H1 (cell line): ENCODE results near the gene OR5AU1. TPM values are rescaled to one million over a fixed set of nuclear protein-coding genes. Genes with fewer than 3 reads are reported as not detected.
A peak's percentile ranks its signal among the peaks of the same experiment; 100 is the strongest.

ENCODE experiments used
- CTCF ChIA-PET: fragments of 300-600 bp; sonication (Branson Sonifier 250); formaldehyde crosslinking; loops from one replicate; lab custom pipeline; 2021; ENCODE audit not compliant: partially characterized antibody; lab: Charles Lee
- POLR2A ChIA-PET: fragments of 300-600 bp; sonication (Branson Sonifier 250); formaldehyde crosslinking; loops from one replicate; lab custom pipeline; 2021; ENCODE audit warnings: inconsistent platforms; ENCODE audit not compliant: partially characterized antibody; lab: Charles Lee
- DNase-seq, 2 experiments: peaks; one replicate each; pipeline versions ENCODE4 v3.0.0 to v3.0.0-alpha.2; 2010 to 2022; ENCODE audit warnings: low spot score in 2 of 2, low read depth in 1 of 2, mixed read lengths in 1 of 2
- FAIRE-seq: peaks from 2 replicates; lab custom pipeline; 2011; peaks lifted over from hg19 to GRCh38; lab: Jason Lieb, UNC
- H2AFZ ChIP-seq: 2 replicates; pipeline ENCODE4 v1.8.1; 2012; ENCODE audit warnings: low read length, inconsistent platforms
- H2AK5ac ChIP-seq: 2 replicates; pipeline ENCODE4 v1.6.1; 2013; ENCODE audit warnings: low read depth, low read length
- H2BK120ac ChIP-seq: replicated peaks from 2 replicates; pipeline ENCODE3; 2013; ENCODE audit warnings: low read depth, low read length, inconsistent platforms
- H2BK12ac ChIP-seq: 2 replicates; pipeline ENCODE4 v1.6.1; 2013; ENCODE audit warnings: low read depth, low read length
- H2BK15ac ChIP-seq: 2 replicates; pipeline ENCODE4 v1.6.1; 2013; ENCODE audit warnings: low read length
- H2BK20ac ChIP-seq: 2 replicates; pipeline ENCODE4 v1.6.1; 2013; ENCODE audit warnings: low read length
- H2BK5ac ChIP-seq: 2 replicates; pipeline ENCODE4 v1.6.1; 2013; ENCODE audit warnings: low read depth, low read length
- H3K14ac ChIP-seq: 2 replicates; pipeline ENCODE4 v1.6.1; 2013; ENCODE audit warnings: inconsistent platforms; ENCODE audit not compliant: insufficient read length
- H3K18ac ChIP-seq: 2 replicates; pipeline ENCODE4 v1.6.1; 2013; ENCODE audit warnings: low read length; ENCODE audit errors: extremely low read depth
- H3K23ac ChIP-seq: 2 replicates; pipeline ENCODE4 v1.6.1; 2013; ENCODE audit warnings: inconsistent platforms; ENCODE audit not compliant: insufficient read length
- H3K23me2 ChIP-seq: 2 replicates; pipeline ENCODE4 v1.6.1; 2013; ENCODE audit warnings: low read depth, low read length
- H3K27ac ChIP-seq: 2 replicates; pipeline ENCODE4 v1.6.1; 2011; ENCODE audit warnings: low read depth, low read length, inconsistent platforms
- H3K27me3 ChIP-seq, 4 experiments: replicated peaks in 1 of 4; 1 replicate in 1 of 4; 2 replicates in 3 of 4; pipeline versions ENCODE4 v1.6.1 to v1.8.1; 2011 to 2013; ENCODE audit warnings: low read length in 3 of 4, mild to moderate bottlenecking in 3 of 4, inconsistent platforms in 2 of 4, mixed read lengths in 2 of 4, moderate library complexity in 1 of 4; ENCODE audit not compliant: control insufficient read depth in 3 of 4, insufficient read depth in 3 of 4; ENCODE audit errors: extremely low read depth in 1 of 4
- H3K36me3 ChIP-seq, 4 experiments: 2 replicates each; pipeline versions ENCODE4 v1.6.1 to v1.8.1; 2011 to 2013; ENCODE audit warnings: mild to moderate bottlenecking in 4 of 4, low read length in 3 of 4, moderate library complexity in 2 of 4, control low read depth in 1 of 4, inconsistent platforms in 1 of 4; ENCODE audit not compliant: insufficient read depth in 4 of 4, control insufficient read depth in 2 of 4
- H3K4ac ChIP-seq: replicated peaks from 2 replicates; pipeline ENCODE3; 2013; ENCODE audit warnings: low read length, low read depth, mixed read lengths, inconsistent platforms; ENCODE audit not compliant: insufficient read length
- H3K4me1 ChIP-seq, 4 experiments: replicated peaks in 1 of 4; 1 replicate in 1 of 4; 2 replicates in 3 of 4; pipeline versions ENCODE4 v1.6.1 to v1.8.1; 2011 to 2013; ENCODE audit warnings: low read length in 3 of 4, inconsistent platforms in 2 of 4, mixed read lengths in 1 of 4; ENCODE audit not compliant: insufficient read depth in 4 of 4, control insufficient read depth in 3 of 4
- H3K4me2 ChIP-seq, 2 experiments: 2 replicates each; pipeline versions ENCODE4 v1.6.1 to v1.8.1; 2011 to 2013; ENCODE audit warnings: low read depth in 2 of 2, low read length in 2 of 2, control low read depth in 1 of 2, inconsistent platforms in 1 of 2, mild to moderate bottlenecking in 1 of 2; ENCODE audit not compliant: insufficient read depth in 1 of 2
- H3K4me3 ChIP-seq, 4 experiments: fragments of 200-600, 300-600 bp in 1 of 4; sonication (generic), shearing (Covaris generic), sonication (Bioruptor Twin) in 1 of 4; 2 replicates each; pipeline versions ENCODE4 v1.5.1 to v1.8.1; 2011 to 2016; ENCODE audit warnings: low read length in 4 of 4, low read depth in 3 of 4, control low read depth in 2 of 4, inconsistent platforms in 2 of 4, mild to moderate bottlenecking in 2 of 4, mixed read lengths in 1 of 4, moderate library complexity in 1 of 4; ENCODE audit not compliant: insufficient read depth in 2 of 4; ENCODE audit errors: extremely low read depth in 1 of 4
- H3K56ac ChIP-seq: replicated peaks from 2 replicates; pipeline ENCODE3; 2013; ENCODE audit warnings: low read depth, mild to moderate bottlenecking, mixed read lengths, low read length, inconsistent platforms; ENCODE audit not compliant: insufficient read length
- H3K79me1 ChIP-seq: 2 replicates; pipeline ENCODE4 v1.6.1; 2013; ENCODE audit warnings: low read depth, low read length, control low read depth
- H3K79me2 ChIP-seq, 2 experiments: 2 replicates each; pipeline versions ENCODE4 v1.6.1 to v1.8.1; 2012 to 2013; ENCODE audit warnings: low read length in 2 of 2, mild to moderate bottlenecking in 2 of 2, inconsistent platforms in 1 of 2; ENCODE audit not compliant: insufficient read depth in 2 of 2, control insufficient read depth in 1 of 2
- H3K9ac ChIP-seq, 4 experiments: replicated peaks in 1 of 4; 1 replicate in 1 of 4; 2 replicates in 3 of 4; pipeline versions ENCODE4 v1.6.1 to v1.8.1; 2011 to 2013; ENCODE audit warnings: low read depth in 3 of 4, low read length in 3 of 4, control low read depth in 2 of 4, mild to moderate bottlenecking in 2 of 4, moderate library complexity in 2 of 4, inconsistent platforms in 1 of 4; ENCODE audit errors: extremely low read depth in 1 of 4
- H3K9me3 ChIP-seq, 2 experiments: 2 replicates each; pipeline versions ENCODE4 v1.6.1 to v1.8.1; 2012 to 2013; ENCODE audit warnings: mild to moderate bottlenecking in 2 of 2, moderate library complexity in 2 of 2, control low read depth in 1 of 2, inconsistent platforms in 1 of 2, low read depth in 1 of 2, low read length in 1 of 2, mixed read lengths in 1 of 2; ENCODE audit not compliant: insufficient read depth in 2 of 2
- H4K20me1 ChIP-seq, 2 experiments: replicated peaks in 1 of 2; 2 replicates each; pipeline versions ENCODE3 to v1.8.1; 2011 to 2013; ENCODE audit warnings: inconsistent platforms in 2 of 2, low read length in 2 of 2, mild to moderate bottlenecking in 1 of 2; ENCODE audit not compliant: insufficient read depth in 2 of 2, control insufficient read depth in 1 of 2
- H4K5ac ChIP-seq: 2 replicates; pipeline ENCODE4 v1.6.1; 2013; ENCODE audit warnings: low read length, low read depth, mixed read lengths, inconsistent platforms; ENCODE audit not compliant: insufficient read length
- H4K8ac ChIP-seq: 2 replicates; pipeline ENCODE4 v1.8.0; 2013; ENCODE audit warnings: mild to moderate bottlenecking, moderate library complexity, low read length, inconsistent platforms; ENCODE audit not compliant: insufficient read depth; ENCODE audit errors: extremely low read depth
- H4K91ac ChIP-seq: replicated peaks from 2 replicates; pipeline ENCODE3; 2013; ENCODE audit warnings: low read length, mixed read lengths, inconsistent platforms; ENCODE audit not compliant: insufficient read length
- ATF3 ChIP-seq: IDR thresholded peaks from 2 replicates; pipeline ENCODE4 v1.6.1; 2011; ENCODE audit warnings: low read depth, mild to moderate bottlenecking, low read length; ENCODE audit not compliant: insufficient read depth
- CBX8 ChIP-seq: fragments of 300-800, 300-1000 bp; sonication (generic); IDR thresholded peaks from 2 replicates; pipeline ENCODE4 v1.7.1; 2016; ENCODE audit warnings: low read depth, low read length, borderline replicate concordance
- GABPA ChIP-seq: IDR thresholded peaks from 2 replicates; pipeline ENCODE4 v1.6.1; 2011; ENCODE audit warnings: mild to moderate bottlenecking, low read length, moderate library complexity, borderline replicate concordance; ENCODE audit not compliant: insufficient read depth
- MAX ChIP-seq: IDR thresholded peaks from 2 replicates; pipeline ENCODE4 v1.6.1; 2012; ENCODE audit warnings: inconsistent platforms
- PHF8 ChIP-seq: fragments of 200-600 bp; sonication (generic); conservative IDR thresholded peaks from 2 replicates; pipeline ENCODE4 v1.7.1; 2012; ENCODE audit warnings: low read depth, mild to moderate bottlenecking, inconsistent platforms, low read length, moderate library complexity
- SIX5 ChIP-seq: IDR thresholded peaks from 2 replicates; pipeline ENCODE4 v1.6.1; 2011; ENCODE audit warnings: mild to moderate bottlenecking, low read depth, low read length
- WGBS, 2 experiments: shearing (Covaris generic) in 1 of 2; methylation state at CpG; one replicate each; pipeline versions ENCODE4 v1.1.6 to v1.1.7; 2013 to 2015; ENCODE audit warnings: low lambda C conversion rate in 2 of 2, mixed read lengths in 2 of 2, inconsistent platforms in 1 of 2, low coverage in 1 of 2, missing lambda C conversion rate in 1 of 2; ENCODE audit not compliant: insufficient replicate concordance in 2 of 2, insufficient coverage in 1 of 2, insufficient read length in 1 of 2; ENCODE audit errors: extremely low coverage in 1 of 2, missing lambda C conversion rate in 1 of 2; 5-methylcytosine and 5-hydroxymethylcytosine counted together
- polyA plus RNA-seq, 7 experiments: library from polyadenylated mRNA; depleted of rRNA in 3 of 7; stranded (reverse) in 5 of 7; unstranded in 2 of 7; fragments of >200 nt in 5 of 7; fragments of 200-250 nt in 2 of 7; gene quantifications; 1 replicate in 5 of 7; 2 replicates in 1 of 7; 4 replicates in 1 of 7; pipeline versions ENCODE4 v1.2.1 to v1.2.3, GENCODE V29; 2011 to 2013; ENCODE audit warnings: missing spikeins in 2 of 7, mixed read lengths in 2 of 7
- total RNA-seq: library from RNA; stranded (reverse); fragmentation: NEBNext Ultra II Directional; extraction: Animal tissue kit (Norgen Biotek cat#: 25700); gene quantifications from 2 replicates; pipeline ENCODE4 v1.2.1, GENCODE V29; 2021

The OR5AU1 gene
- total and polyA plus RNA-seq, 2 of the 8 experiments (the other 6 are each of a cell fraction or from before 2014, with no cell fraction given) = not detected

GRCh38 chr14:21106176-21106497 is 49.7 kb downstream of the OR5AU1 start:
- Histone ChIP-seq H3K79me1 (no peaks in the 10 kb centered on the region), H3K4ac (no peak overlapping the region), H2AFZ (no peak overlapping the region), H3K23ac (no peak overlapping the region), H3K9ac (no peak overlapping the region), H4K91ac (no peak overlapping the region), H4K8ac (no peak overlapping the region), H3K36me3 (no peaks in the 10 kb centered on the region), H2BK5ac (no peak overlapping the region), H4K20me1 (no peaks in the 10 kb centered on the region), H4K5ac (no peak overlapping the region), H3K79me2 (peaks cover 0 to 12% of the 10 kb centered on the region in 2 experiments; a peak in 3 of 4 replicates), H3K56ac (no peak overlapping the region), H2BK20ac (no peak overlapping the region; the same call in 1 of the 2 replicates), H3K14ac (no peak overlapping the region), H3K4me2 (0 out of 4 replicates have a peak overlapping the region, but pooled peaks of 1 of the 2 experiments have one; percentile 12), H2AK5ac (no peak overlapping the region), H3K9me3 (no peaks in the 10 kb centered on the region), H3K23me2 (peaks cover 7% of the 10 kb centered on the region), H3K27ac (no peak overlapping the region), H3K18ac (no peak overlapping the region), H3K4me3 (no peak overlapping the region), H2BK120ac (no peak overlapping the region), H3K27me3 (no peaks in the 10 kb centered on the region), H3K4me1 (peaks cover 2 to 25% (median 11%) of the 10 kb centered on the region in 4 experiments; a peak in 5 of 7 replicates), H2BK15ac (no peak overlapping the region; the same call in 1 of the 2 replicates), H2BK12ac (peak overlapping the region; percentile 19; the same call in 1 of the 2 replicates)
- TF ChIP-seq ATF3 (no peak), CBX8 (no peak), MAX (no peak), PHF8 (no peak), GABPA (no peak), SIX5 (no peak)
- 87% methylated on average over 4 of the region's 4 CpGs; no CpG with 5 or more reads in 1 of the 2 experiments for WGBS, 2 experiments
- FAIRE-seq = no peak
- no peak for DNase-seq
- ChIA-PET POLR2A (interaction anchor here (5.8 to 7.2 kb wide), 2 partner anchors 12 to 35 kb away, joined by 64 to 121 read pairs; partner anchors contain the start of gene ARHGEF40), CTCF (interaction anchor here (0.9 to 11.0 kb wide), 15 partner anchors 7 to 108 kb away, joined by 3 to 239 read pairs (median 21); partner anchors contain the start of gene ARHGEF40)
